Panc1 (cell line): Measurements from ENCODE around the gene LUC7L.

Source experiments
- CTCF ChIP-seq: fragments of 450-650 bp; IDR thresholded peaks from 2 replicates; pipeline ENCODE4 v1.5.1; 2017; ENCODE audit warnings: mild to moderate bottlenecking
- POLR2AphosphoS5 ChIP-seq: IDR thresholded peaks from 2 replicates; pipeline ENCODE4 v1.6.1; 2012; ENCODE audit warnings: mild to moderate bottlenecking, low read depth, low read length, moderate library complexity
- SIN3A ChIP-seq: IDR thresholded peaks from 2 replicates; pipeline ENCODE4 v1.6.1; 2012; ENCODE audit warnings: low read depth, mild to moderate bottlenecking, low read length, moderate library complexity, borderline replicate concordance; ENCODE audit not compliant: insufficient read depth
- TCF7L2 ChIP-seq: IDR thresholded peaks from 2 replicates; pipeline ENCODE4 v1.6.1; 2011; ENCODE audit warnings: mild to moderate bottlenecking, low read depth, low read length, inconsistent platforms

GRCh38 chr16:254461-254860, 25.2 kb upstream of the LUC7L start:
- no peak for TF ChIP-seq CTCF
- TF ChIP-seq POLR2AphosphoS5: no peak
- no peak for TF ChIP-seq SIN3A
- no peak for TF ChIP-seq TCF7L2
